Thoracic aorta (tissue), 2 donors: ENCODE data around the gene CLTA. TPM values are rescaled to one million over a fixed set of nuclear protein-coding genes. Genes with fewer than 3 reads are reported as not detected.
A peak's percentile ranks its signal among the peaks of the same experiment; 100 is the strongest.

Experiments used
- ATAC-seq: fragments of 150-250 bp; one replicate; pipeline ENCODE4 v1.8.0; 2017; ENCODE audit warnings: low read depth; ENCODE audit not compliant: insufficient number of reproducible peaks, low FRiP score
- DNase-seq: peaks from one replicate; pipeline ENCODE4 v3.0.0-alpha.2; 2020; ENCODE audit warnings: low spot score
- H3K27ac ChIP-seq, 2 donors: fragments of 200-600 bp; sonication (generic); 1 replicate in 1 of 2; 2 replicates in 1 of 2; pipeline ENCODE4 v1.5.1; 2016; ENCODE audit warnings: mild to moderate bottlenecking in 2 of 2, moderate library complexity in 2 of 2
- H3K27me3 ChIP-seq: fragments of 200-600 bp; sonication (generic); replicated peaks from 2 replicates; pipeline ENCODE4 v1.6.0; 2016; ENCODE audit warnings: mild to moderate bottlenecking; ENCODE audit not compliant: insufficient read depth
- H3K36me3 ChIP-seq: fragments of 200-600 bp; sonication (generic); one replicate; pipeline ENCODE4 v1.5.1; 2016
- H3K4me1 ChIP-seq, 2 donors: fragments of 200-600 bp; sonication (generic); 1 replicate in 1 of 2; 2 replicates in 1 of 2; pipeline versions ENCODE4 v1.5.1 to v1.6.0; 2016; ENCODE audit warnings: low read depth in 2 of 2, mild to moderate bottlenecking in 1 of 2; ENCODE audit not compliant: control insufficient read depth in 1 of 2
- H3K4me3 ChIP-seq: fragments of 200-600 bp; sonication (generic); 2 replicates; pipeline ENCODE4 v1.5.1; 2016; ENCODE audit warnings: mild to moderate bottlenecking
- H3K9me3 ChIP-seq: fragments of 200-600 bp; sonication (generic); 2 replicates; pipeline ENCODE4 v1.5.1; 2016
- CTCF ChIP-seq: fragments of 200-600 bp; sonication (generic); IDR thresholded peaks from one replicate; pipeline ENCODE4 v1.5.1; 2019; ENCODE audit warnings: antibody characterized with exemption
- total RNA-seq, 2 donors: library from RNA; depleted of rRNA; stranded (reverse); fragments of >200 nt; gene quantifications; one replicate each; pipeline versions ENCODE4 v1.1.0 to v1.2.3, GENCODE V29; 2016

Gene CLTA
- total RNA-seq, 2 donors from 2014 or later, result 127 to 145 TPM

GRCh38 chr9:36194326-36195000 lies 3.7 kb downstream of the CLTA start:
- H3K36me3 ChIP-seq, result peaks cover 19% of the 10 kb centered on the region
- H3K27me3 ChIP-seq, result no peaks in the 10 kb centered on the region
- H3K27ac ChIP-seq, result no peak overlapping the region
- H3K9me3 ChIP-seq, result no peaks in the 10 kb centered on the region
- ATAC-seq (no peak), DNase-seq (no peak)
- peaks cover 34 to 42% of the 10 kb centered on the region in 2 donors for H3K4me1 ChIP-seq
- no peak for TF ChIP-seq CTCF
- H3K4me3 ChIP-seq, result no peak overlapping the region

DNA sequence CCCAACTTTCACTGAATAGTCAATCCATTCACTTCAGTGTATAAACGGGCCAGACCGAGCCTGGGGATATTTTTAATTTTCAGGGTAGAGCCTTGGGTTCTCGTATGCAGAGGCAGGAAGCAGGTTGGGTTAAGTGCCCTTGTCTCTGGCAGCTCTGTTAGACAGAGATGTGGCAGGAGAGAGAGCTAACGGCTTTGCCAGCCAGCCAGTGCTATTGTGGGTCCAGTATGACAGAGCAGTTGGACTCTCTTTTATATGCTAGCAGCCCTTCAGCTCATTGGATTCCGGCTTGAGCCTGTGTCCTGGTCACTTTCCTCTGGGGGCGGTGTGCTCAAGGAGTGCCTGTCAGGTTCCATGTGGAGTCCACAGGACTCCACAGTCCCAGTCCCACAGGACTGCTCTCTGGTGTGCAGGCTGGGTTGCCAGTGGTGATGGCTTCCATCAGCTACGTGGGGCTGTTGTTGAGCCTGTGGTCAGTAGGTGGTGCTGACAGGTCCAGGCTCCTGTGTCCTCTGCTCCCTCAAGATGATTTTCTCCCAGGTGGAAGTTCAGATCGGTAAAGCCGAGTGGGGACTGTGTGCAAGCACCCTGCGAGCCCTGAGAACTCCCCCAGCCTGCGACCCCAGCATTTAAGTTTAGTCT lies 14.3 kb downstream of the CLTA start:
- H3K27me3 ChIP-seq, result no peaks in the 10 kb centered on the region
- no peak for ATAC-seq
- TF ChIP-seq CTCF, result no peak
- no peak overlapping the region for H3K4me3 ChIP-seq
- H3K9me3 ChIP-seq, result no peaks in the 10 kb centered on the region
- peaks cover 50% of the 10 kb centered on the region for H3K36me3 ChIP-seq
- H3K4me1 ChIP-seq, result peaks cover 25 to 33% of the 10 kb centered on the region in 2 donors
- no peak for DNase-seq
- no peak overlapping the region for H3K27ac ChIP-seq

GRCh38 chr9:36207016-36207415 lies 16.3 kb downstream of the CLTA start:
- DNase-seq (no peak), ATAC-seq (no peak)
- Histone ChIP-seq H3K36me3 (peaks cover 45% of the 10 kb centered on the region), H3K4me1 (peaks cover 28 to 52% of the 10 kb centered on the region in 2 donors), H3K27me3 (no peaks in the 10 kb centered on the region), H3K4me3 (no peak overlapping the region), H3K9me3 (no peaks in the 10 kb centered on the region), H3K27ac (peak overlapping the region; percentile 43 to 71)
- no peak for TF ChIP-seq CTCF

DNA sequence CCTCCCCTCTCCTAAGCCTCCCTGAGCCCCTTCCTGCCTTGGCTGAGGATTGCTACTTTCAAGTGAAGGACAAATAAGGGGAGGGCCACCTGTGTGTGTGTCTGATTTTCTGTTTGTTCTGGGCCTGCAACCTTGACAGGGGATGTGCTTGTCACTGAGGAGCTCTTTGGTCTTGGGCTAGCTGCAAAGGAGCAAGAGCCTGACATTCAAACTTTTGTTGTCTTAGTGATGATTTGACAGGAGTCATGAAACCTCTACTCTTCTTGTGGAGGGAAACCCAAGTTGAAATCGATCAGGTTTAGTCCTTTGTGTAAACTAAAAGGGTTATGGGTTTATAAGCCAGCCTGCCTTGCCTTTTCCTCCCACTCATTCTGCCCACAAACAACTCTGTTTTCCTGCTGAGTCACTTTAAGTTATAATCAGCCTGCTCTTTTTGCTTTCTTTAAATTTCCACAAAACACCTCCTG lies 16.9 kb downstream of the CLTA start:
- peak overlapping the region; percentile 43 to 71 for H3K27ac ChIP-seq
- peaks cover 28 to 52% of the 10 kb centered on the region in 2 donors for H3K4me1 ChIP-seq
- no peak for TF ChIP-seq CTCF
- ATAC-seq (no peak), DNase-seq (no peak)
- peaks cover 40% of the 10 kb centered on the region for H3K36me3 ChIP-seq
- H3K9me3 ChIP-seq, result no peaks in the 10 kb centered on the region
- H3K4me3 ChIP-seq, result no peak overlapping the region
- H3K27me3 ChIP-seq, result no peaks in the 10 kb centered on the region

GRCh38 chr9:36208521-36209253 lies 18.0 kb downstream of the CLTA start:
- Histone ChIP-seq H3K4me3 (no peak overlapping the region), H3K9me3 (no peaks in the 10 kb centered on the region), H3K27me3 (no peaks in the 10 kb centered on the region), H3K27ac (peak overlapping the region; percentile 43 to 71), H3K4me1 (peaks cover 28 to 60% of the 10 kb centered on the region in 2 donors), H3K36me3 (peaks cover 30% of the 10 kb centered on the region)
- ATAC-seq (no peak), DNase-seq (no peak)
- no peak for TF ChIP-seq CTCF
